Glomerular visceral epithelial cell (primary cell): ENCODE measurements around the gene RFTN1.
A peak's percentile ranks its signal among the peaks of the same experiment; 100 is the strongest.

Experiments
- DNase-seq: peaks from one replicate; pipeline ENCODE4 v3.0.0-alpha.2; 2016; ENCODE audit errors: extremely low spot score

The RFTN1 gene

DNA sequence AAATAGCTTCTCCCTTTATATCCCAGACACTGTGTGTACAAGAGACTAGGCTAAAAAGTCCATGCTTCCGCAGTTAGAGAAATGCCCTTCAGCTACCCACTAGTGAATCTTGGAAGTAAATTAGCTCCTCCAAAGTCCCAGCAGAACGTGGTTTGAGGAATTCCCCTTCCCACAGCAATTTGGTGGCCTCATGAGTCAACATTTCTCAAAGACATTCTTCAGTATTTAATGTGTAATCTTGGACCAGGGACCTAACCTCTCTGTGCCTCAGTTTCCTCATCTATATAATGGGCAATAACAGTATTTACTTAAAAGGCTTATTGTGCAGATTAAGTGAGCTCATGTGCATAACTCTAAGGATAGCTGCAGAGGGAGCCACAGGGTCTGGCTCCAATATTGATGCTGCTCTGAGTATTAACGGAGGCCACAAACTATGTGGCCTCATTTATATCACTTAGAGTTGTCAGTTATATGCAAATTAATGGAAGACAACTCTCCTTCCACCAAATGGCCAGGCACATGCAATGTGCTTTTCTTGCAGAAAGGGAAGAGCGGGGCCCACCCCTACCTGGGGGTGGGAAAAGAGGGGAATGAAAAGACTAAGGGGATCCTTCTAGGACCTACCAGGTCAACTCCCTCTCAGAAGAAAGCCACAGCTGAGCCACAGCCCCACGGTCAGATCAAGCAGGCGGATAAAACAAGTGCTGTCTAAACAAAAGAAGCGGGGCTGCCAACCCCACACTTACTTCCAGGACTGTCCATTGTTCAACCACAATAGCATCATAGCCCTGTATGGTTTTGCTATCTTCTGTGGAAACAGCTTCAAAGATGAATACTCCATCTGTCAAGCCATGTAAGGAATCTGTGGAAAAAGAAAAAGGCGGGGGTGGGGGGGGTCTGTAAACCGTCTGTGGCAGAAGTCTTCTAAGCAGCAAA, 156.0 kb downstream of the RFTN1 start:
- DNase-seq, result peak; percentile 8

DNA sequence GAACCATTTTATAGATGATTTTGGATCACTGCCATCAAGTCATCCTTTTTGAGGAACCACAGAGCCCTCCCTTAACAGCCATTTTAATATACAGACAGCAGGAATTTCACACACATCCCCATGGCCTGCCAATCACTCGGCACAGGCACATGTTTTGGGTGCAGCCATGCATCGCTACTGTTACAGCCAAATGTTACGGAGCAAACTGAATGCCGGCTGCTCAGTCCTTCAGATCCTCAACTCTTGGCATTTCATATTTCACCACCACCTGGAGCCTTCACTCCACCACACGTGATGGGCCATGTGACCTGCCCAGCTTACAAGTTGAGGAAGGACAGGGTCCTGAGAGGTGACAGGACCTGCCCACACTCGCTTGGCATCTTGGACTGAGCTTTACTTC, 157.7 kb downstream of the RFTN1 start:
- no peak for DNase-seq

DNA sequence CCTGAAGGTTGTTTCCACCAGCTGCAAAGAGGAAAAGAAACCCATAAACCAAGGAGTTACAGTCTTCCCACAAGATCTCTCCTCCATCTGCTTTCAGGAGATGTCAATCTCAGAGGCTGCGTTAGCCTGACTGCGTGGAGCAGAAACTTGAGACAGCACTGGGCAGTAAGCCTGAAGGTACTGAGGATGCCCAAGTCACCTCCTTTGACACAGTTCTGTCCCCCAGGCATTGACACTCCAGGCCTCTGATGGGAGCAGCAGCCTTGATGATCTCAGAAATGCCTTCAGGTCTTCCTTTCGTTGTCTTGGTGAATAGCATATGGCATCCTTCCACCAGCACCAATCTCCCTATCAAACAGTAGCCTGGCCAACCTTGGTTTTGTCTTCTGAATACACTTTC, 159.2 kb downstream of the RFTN1 start:
- DNase-seq, result no peak

DNA sequence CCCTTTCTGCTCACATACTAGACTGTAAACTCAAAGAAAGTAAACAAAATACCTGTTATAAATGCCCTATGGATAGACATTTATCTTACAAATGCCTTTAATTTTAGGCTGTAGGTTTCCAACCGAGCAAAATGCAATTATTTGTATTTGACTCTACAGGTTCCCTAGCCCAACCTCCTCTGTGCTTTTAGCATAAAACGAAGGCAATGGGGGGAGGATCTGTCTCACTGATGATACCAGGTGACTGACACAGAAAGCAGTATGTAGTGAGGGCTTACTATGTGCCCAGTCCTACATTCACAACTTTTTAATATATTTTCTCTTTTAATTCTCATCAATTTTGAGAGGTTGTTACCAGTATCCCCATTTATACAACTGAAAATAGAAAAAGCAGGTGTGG, 161.1 kb downstream of the RFTN1 start:
- no peak for DNase-seq

DNA sequence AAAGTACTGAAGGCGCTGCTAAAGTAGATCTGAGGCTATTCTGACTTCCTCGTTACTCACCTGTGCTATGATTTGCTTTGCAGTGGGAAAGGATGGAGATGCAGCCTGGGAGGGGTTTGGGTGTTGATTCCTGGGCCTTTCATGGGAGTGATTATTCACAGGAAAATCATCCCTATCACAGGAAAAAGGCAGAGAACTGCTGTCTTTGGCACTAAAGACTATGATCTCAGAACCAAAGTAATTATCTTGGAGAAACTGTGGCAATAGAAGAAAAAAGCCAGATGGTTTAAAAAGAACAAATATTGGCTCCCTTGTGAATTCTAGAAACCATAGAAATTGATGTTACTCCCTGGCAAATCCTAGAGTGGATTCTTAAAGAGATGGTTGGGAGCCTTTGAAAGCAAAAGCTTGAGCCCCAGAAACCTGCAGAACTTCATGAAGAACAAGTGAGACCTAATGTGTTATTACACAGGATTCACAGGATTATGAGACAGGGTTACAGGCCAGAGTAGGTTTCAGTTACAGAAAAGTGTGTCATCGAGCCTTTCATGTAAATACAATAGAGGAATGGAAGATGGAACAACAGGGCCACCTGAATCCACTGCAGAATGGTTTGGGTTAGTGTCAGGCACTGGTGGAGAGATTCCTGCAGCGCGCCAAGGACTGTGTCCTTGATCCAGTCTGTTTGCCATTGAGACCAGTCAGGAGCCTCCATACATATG, 162.7 kb downstream of the RFTN1 start:
- no peak for DNase-seq

DNA sequence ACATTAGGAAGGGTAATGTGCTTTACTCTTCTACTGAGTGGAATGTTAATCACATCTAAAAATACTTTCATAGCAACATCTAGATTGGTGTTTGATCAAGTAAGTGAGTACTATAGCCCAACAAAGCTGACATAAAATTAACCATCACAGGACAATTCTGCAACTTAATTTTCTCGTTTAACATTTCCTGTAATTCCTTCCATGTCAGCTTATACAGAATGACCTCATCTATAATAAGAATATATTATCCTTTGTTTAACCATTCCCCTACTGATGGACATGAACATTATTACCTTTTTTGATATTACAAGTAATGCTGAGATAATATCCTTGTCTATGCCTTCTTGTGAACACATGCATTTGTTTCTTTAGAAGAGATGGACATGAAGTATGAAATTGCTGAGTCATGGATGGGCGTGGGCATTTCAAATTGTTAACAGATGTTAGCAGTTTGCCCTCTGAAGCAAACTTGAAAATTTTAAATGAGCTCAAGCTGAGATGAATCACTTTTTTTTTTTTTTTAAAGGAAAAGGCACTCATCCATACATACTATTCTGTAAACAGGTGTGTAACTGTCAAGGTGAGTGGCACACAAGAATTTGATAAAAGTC, 163.4 kb downstream of the RFTN1 start:
- DNase-seq, result peak; percentile 31

DNA sequence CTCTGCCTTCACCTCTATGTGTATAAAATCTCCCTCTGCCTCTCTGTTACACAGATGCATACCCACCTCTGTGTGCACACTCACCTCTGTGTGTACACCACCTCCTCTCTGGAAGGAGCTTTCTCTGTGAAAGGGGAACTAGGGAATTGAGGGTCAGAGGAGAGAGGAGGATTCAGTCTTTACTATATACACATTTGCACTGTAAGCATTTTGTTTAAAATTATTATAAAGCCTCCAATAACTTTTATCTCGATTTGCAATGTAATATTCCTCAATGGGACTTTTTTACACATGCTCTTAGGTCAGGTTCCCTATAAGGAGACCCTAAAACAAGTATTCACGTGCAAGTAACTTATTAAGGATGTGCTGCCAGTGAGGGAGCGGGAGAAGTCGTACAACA, 166.0 kb downstream of the RFTN1 start:
- DNase-seq, result no peak

DNA sequence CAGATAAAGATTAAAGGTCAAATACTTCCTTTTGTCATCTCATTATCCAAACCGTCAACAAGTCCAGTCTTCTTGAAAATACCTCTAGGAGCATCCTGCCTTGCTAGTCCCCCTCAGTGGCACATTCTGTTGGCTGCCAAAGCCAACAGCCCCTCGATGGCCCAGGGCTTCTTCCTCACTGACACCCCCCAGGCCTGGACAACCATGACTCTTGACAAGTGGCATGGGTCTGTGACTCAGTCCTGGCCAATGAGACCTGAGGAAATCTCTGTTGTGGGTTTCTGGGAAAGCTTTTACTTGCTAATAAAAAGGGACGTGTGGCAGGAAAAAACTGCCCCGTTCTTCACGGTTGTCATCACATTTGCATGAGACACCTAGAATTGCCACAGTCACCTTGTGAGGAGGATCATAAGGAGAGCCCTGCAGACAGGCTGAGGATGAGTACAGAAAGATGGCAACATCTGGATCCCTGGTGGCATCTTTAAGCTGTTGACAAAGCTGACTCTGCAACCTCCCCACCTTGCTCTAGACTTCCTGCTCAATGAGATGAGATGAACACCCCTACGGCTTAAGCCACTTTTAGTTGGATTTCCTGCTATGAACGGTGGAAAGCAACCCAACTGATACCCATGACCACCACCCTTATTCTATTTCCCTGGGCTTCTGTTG, 167.0 kb downstream of the RFTN1 start:
- no peak for DNase-seq

DNA sequence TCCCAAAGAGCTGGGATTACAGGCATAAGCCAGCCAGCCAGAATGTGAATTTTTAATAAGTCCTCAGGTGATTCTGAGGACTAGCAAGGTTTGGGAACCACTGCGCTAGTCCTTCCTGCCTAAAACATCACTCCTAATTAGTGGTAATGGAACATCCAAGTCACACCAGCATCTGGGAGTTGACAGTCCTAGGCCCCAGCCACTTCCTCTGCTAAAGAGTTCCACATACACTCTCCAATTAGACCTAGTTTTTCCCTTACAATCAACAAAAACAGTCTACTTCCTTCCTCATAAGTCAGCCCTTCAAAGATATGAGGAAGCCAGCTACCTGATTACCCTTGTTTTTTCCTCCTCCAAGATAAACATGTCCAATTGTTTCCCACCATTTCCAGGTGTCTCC, 170.4 kb downstream of the RFTN1 start:
- DNase-seq, result no peak

DNA sequence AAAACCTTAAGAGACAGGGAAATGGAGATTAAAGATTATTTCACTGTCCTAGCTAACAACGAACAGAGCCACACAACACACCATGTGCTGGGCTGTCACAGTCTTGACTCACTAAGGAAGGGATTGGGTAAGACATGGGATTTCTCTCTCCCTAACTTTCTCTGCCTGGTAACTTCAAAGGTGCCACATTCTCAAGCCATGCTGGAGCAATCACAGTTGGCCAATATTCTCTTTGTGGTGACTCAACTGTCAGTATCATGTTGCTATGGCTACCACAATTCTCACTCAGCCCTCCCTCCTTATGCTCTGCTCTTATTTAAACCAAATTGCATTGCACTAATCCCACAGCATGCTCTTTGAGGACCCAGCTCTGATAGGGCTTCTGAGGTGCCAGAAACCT, 174.5 kb downstream of the RFTN1 start:
- DNase-seq, result peak; percentile 72

DNA sequence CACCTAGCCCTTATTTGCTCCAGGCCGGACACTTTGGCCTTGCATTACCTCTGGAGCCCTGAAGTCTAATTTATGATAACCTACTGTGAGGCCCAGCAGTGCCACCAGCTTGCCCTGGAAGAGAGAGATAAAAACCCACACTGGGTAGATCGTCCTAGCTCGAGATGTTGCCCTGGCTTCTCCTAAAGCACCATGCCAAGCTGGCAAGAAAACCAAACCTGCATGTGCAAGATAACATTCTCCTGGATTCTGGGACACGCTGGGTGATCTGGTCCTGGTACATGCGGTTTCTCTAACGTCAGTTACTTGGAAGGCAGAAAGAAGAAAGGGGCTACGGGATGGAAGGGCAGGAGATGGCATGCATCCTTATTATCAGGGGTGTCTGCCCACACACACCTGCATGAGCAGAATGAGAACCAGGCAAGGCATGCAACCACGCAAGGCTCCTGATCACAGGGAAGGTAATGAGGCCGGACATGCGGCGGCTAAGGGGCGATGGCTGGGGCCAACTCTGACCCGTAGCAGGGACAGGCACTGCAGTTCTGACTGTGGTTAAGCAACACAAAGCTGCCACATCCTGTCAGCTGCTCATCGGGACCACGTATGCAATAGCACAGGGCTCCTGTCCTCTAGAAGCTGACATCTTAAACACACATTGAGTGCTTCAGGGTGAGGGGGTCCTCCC, 175.5 kb downstream of the RFTN1 start:
- DNase-seq, result no peak

DNA sequence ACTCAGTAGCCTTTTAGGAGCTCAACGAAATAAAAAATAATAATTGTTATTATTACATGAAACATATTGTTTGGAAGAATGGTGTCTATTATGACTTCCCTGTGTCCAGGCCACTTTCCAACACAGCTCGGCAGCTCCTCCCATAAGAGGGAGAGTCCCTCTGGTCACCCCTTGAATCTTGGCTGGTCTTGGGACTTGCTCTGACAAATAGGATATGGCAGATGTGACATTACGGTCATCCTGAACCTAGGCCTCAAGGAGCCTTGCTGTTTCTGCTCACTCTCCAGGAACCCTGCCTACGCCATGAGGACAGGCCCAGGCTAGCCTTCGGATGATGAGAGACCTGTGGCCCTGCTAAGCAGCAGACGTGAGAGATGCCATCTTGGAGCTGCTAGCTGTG, 176.7 kb downstream of the RFTN1 start:
- no peak for DNase-seq

DNA sequence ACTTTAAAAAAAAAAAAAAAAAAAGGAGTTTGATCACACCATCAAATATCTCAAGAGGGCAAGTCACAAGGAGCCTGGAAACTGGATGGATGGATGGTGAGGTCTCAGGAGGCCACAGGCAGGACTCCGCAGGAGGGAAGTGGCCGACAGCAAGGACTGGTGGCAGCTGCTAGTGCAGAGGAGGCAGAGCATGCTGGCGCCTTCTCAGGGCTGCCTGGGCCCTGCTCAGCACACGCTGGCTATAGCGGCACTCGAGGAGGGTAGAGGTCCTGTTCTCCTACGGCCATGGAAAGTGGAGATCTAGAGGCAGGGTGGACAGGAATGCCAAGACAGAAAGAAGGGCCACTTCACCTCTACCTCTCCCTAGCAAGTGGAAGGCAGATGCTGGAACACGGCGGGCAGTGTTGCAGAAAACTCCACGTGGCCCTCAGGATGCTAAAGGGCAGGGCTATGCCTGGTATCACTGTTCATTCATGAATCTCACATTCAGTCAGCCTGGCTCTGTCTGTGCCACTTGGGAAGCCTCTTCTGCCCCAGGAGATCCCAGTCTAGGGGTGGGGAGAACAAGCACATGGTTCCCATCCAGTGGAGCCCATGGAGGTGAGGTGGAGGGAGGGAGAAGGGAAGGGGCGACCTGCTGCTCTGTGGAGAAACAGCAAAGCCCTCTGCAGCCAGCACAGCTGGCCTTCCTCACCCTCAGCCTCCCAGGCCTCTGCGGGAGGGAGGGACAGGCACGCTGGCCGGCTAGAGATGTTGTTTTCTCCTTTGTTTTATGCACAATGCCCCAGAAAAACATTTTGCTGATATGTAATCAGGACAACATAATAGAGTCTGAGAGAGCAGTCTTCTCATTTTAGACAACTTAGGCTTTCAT, 177.5 kb downstream of the RFTN1 start:
- DNase-seq, result no peak

DNA sequence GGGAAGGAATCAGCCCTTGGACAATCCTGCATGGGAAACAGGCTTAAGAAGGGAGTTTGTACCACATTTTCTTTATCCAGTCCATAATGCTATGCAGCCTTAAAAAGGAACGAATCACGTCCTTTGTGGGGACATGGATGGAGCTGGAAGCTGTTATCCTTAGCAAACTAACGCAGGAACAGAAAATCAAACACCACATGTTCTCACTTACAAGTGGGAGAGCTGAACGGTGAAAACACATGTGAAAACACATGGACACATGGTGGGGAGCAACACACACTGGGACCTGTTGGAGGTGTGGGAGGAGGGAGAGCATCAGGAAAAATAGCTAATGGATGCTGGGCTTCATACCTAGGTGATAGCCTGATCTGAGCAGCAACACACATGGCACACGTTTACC, 178.2 kb downstream of the RFTN1 start:
- no peak for DNase-seq

DNA sequence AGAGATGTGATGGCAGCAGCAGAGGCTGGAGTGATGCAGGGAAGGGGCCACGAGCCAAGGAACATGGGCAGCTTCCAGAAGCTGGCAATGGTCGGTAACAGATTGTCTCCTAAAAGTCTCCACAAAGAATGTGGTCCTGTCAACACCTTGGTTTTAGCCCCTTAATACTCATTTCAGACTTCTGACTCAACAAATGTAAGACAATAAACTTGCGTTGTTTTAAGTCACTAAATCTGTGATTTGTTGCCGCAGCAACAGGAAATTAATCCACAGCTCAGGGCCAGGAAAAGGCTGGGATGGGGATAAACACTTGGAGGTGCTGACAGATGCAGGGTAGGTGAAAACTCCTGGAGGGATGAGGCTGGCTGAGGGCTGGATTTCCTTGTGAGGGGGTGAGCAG, 178.6 kb downstream of the RFTN1 start:
- no peak for DNase-seq

DNA sequence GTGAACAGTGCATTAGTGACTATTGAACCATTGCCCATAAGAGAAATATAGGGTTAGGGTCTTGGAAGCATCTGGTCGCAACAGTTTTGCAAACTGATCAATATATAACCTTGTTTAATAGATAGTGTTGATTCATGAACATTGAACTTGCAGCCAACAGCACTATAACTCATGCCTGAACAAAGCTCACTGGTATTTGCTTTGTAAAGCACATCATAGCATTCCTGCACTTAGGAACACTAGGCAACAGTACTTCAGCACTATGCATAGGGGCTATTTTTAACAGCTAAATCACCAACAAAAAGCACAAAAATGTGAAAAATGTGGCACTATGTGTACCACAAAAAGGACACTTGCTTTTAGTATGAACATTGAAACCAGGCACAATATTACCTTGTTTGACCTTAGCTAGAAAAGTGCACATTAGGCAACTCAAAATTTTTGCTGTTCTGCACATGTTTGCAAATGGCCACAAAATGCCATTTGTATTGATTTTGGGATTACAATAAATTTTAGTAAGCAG, 180.5 kb downstream of the RFTN1 start:
- no peak for DNase-seq

DNA sequence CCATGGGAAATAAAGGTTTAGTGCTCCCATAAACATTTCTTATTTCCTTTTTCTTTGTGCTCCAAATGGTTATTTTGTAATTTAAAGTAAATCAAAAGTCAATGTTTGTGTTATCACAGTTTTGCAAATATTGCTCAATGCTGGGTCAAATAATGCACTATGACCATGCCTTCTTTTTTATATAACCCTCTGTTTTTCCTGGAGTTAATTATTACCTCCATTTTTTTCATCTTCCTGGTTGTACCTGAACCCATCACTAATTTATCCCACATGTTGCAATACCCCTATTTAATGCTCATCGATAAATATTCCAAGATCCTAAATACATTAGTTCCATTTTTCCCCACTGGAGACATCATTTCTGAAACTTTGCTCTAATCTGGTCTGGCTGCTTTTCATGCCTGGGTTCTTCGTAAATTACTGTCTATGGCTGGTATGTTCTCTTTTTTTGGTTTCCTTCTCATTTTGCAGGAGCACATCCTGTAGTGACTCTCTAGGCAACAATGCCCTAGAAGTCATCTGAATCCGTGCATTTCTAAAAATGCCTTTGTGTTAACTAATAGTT, 182.1 kb downstream of the RFTN1 start:
- DNase-seq, result no peak

DNA sequence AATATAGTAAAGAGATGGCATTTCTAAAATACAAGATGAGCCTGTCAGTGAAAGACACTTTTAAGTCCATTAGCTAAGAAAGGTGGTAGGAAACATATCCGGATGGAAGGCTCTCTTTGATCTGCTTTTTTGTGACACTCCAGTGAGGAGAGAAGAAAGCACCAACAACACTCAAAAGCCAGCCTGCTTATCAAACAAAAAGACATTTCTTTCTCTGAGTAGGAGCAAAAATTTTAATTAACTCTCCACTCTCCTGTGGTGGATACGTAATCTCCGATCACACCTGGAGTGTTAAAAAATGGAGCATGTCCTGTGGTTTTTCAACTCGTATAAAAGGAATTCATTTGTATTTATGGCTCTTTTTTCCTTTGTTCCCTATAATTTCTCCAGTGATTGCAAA, 183.1 kb downstream of the RFTN1 start:
- DNase-seq, result no peak

DNA sequence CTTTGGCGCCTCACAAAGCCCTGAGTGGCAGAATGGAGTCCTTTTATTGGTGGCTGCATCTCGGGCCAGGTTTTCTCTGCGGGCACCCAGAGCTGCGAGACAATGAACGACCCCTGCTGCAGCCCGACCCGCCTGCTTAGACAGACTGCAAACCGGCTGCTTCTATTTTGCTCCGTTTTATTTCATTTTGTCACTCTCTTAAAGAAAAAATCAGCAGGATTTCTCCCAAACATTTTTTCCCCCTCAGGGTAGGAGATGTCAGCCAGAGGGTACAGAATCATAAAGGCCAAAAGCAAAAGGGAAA, 183.7 kb downstream of the RFTN1 start:
- no peak for DNase-seq
